Chondrocyte (in vitro differentiated cells): ENCODE measurements around the gene FAM180B. TPM values are rescaled to one million over a fixed set of nuclear protein-coding genes. Genes with fewer than 3 reads are reported as not detected.

Experiments
- DNase-seq: peaks from one replicate; pipeline ENCODE4 v3.0.0; 2021; ENCODE audit warnings: mixed read lengths, low spot score
- H3K27ac Mint-ChIP-seq: one replicate; pipeline ENCODE4 v1.8.0; 2021; ENCODE audit warnings: mild to moderate bottlenecking, moderate library complexity, mixed read lengths; ENCODE audit not compliant: unreplicated experiment
- H3K27me3 Mint-ChIP-seq: 2 replicates; pipeline ENCODE4 v1.8.0; 2021; ENCODE audit warnings: low read depth, mixed read lengths
- H3K36me3 Mint-ChIP-seq: 2 replicates; pipeline ENCODE4 v1.8.0; 2021; ENCODE audit warnings: low read depth, mixed read lengths
- H3K4me1 Mint-ChIP-seq: 2 replicates; pipeline ENCODE4 v1.8.0; 2021; ENCODE audit warnings: low read depth, mild to moderate bottlenecking, mixed read lengths
- H3K4me3 Mint-ChIP-seq: one replicate; pipeline ENCODE4 v1.8.0; 2021; ENCODE audit warnings: mild to moderate bottlenecking, moderate library complexity, mixed read lengths; ENCODE audit not compliant: unreplicated experiment
- H3K9me3 Mint-ChIP-seq: 2 replicates; pipeline ENCODE4 v1.8.0; 2021; ENCODE audit warnings: low read depth, mixed read lengths
- CTCF ChIP-seq: fragments of 200-600 bp; sonication (generic); IDR thresholded peaks from 2 replicates; pipeline ENCODE4 v1.5.0; 2021; ENCODE audit warnings: antibody characterized with exemption, mild to moderate bottlenecking, moderate library complexity
- total RNA-seq: library from RNA; stranded (reverse); gene quantifications from 3 replicates; pipeline ENCODE4 v1.2.1, GENCODE V29; 2021

Gene FAM180B
- total RNA-seq, 1 donor from 2014 or later = not detected

GRCh38 chr11:47603295-47603694, 16.8 kb downstream of the FAM180B start:
- Mint-ChIP-seq H3K27ac (no peak overlapping the region), H3K36me3 (no peaks in the 10 kb centered on the region), H3K27me3 (no peaks in the 10 kb centered on the region), H3K9me3 (no peaks in the 10 kb centered on the region), H3K4me1 (peaks cover 22% of the 10 kb centered on the region), H3K4me3 (no peak overlapping the region)
- TF ChIP-seq CTCF = no peak
- no peak for DNase-seq

- Mint-ChIP-seq H3K27ac (no peak overlapping the region), H3K9me3 (no peaks in the 10 kb centered on the region), H3K27me3 (no peaks in the 10 kb centered on the region), H3K4me3 (no peak overlapping the region), H3K4me1 (peaks cover 25% of the 10 kb centered on the region), H3K36me3 (peaks cover 5% of the 10 kb centered on the region)
- TF ChIP-seq CTCF = no peak
- DNase-seq = no peak
These were observed 19.4 kb downstream of the FAM180B start for GRCh38 chr11:47605921-47606320.

- H3K4me3 Mint-ChIP-seq = no peak overlapping the region
- peaks cover 6% of the 10 kb centered on the region for H3K36me3 Mint-ChIP-seq
- peaks cover 25% of the 10 kb centered on the region for H3K4me1 Mint-ChIP-seq
- no peaks in the 10 kb centered on the region for H3K9me3 Mint-ChIP-seq
- no peak for TF ChIP-seq CTCF
- no peaks in the 10 kb centered on the region for H3K27me3 Mint-ChIP-seq
- peak overlapping the region; percentile 75 for H3K27ac Mint-ChIP-seq
- no peak for DNase-seq
These were observed 20.3 kb downstream of the FAM180B start for GRCh38 chr11:47606731-47607130.

GRCh38 chr11:47607380-47607779, 20.9 kb downstream of the FAM180B start:
- Mint-ChIP-seq H3K36me3 (peaks cover 6% of the 10 kb centered on the region), H3K27me3 (no peaks in the 10 kb centered on the region), H3K27ac (peak overlapping the region; percentile 85), H3K4me1 (peaks cover 25% of the 10 kb centered on the region), H3K9me3 (no peaks in the 10 kb centered on the region), H3K4me3 (no peak overlapping the region)
- TF ChIP-seq CTCF = no peak
- no peak for DNase-seq

- peaks cover 6% of the 10 kb centered on the region for H3K36me3 Mint-ChIP-seq
- H3K4me3 Mint-ChIP-seq = no peak overlapping the region
- H3K9me3 Mint-ChIP-seq = no peaks in the 10 kb centered on the region
- peaks cover 25% of the 10 kb centered on the region for H3K4me1 Mint-ChIP-seq
- no peak for TF ChIP-seq CTCF
- no peaks in the 10 kb centered on the region for H3K27me3 Mint-ChIP-seq
- DNase-seq = no peak
- no peak overlapping the region for H3K27ac Mint-ChIP-seq
These were observed 23.2 kb downstream of the FAM180B start for GRCh38 chr11:47609675-47610074.
